Right renal pelvis (tissue), 4 donors: ENCODE measurements around the gene ESF1. TPM values are rescaled to one million over a fixed set of nuclear protein-coding genes. Genes with fewer than 3 reads are reported as not detected.

Source experiments
- DNase-seq, 4 donors: peaks; one replicate each; pipeline ENCODE4 v3.0.0-alpha.2; 2013; ENCODE audit warnings: low read depth in 4 of 4, low spot score in 3 of 4, missing footprints in 1 of 4
- polyA plus RNA-seq, 4 donors: library from polyadenylated mRNA; unstranded; fragments of 120-200 nt; gene quantifications; one replicate each; pipeline ENCODE4 v1.2.1, GENCODE V29; 2013; ENCODE audit not compliant: insufficient read length in 4 of 4

The ESF1 gene
- polyA plus RNA-seq, 4 donors = 22.4 to 30.5 (median 27.7) TPM

- DNase-seq = no peak
Observed at GRCh38 chr20:13681248-13682125, 103.2 kb downstream of the ESF1 start.

GRCh38 chr20:13678944-13679343, 105.8 kb downstream of the ESF1 start:
- DNase-seq = no peak

- DNase-seq = peak in 3 of 4 donors; percentile 10 to 33 (median 26)
Observed at GRCh38 chr20:13677241-13677640, 107.5 kb downstream of the ESF1 start.

- no peak for DNase-seq
Observed at GRCh38 chr20:13676682-13677081, 108.0 kb downstream of the ESF1 start.

- DNase-seq = no peak
Observed at GRCh38 chr20:13672690-13673089, 112.0 kb downstream of the ESF1 start.

- DNase-seq = no peak
Observed at GRCh38 chr20:13671916-13672378, 112.8 kb downstream of the ESF1 start.

- no peak for DNase-seq
Observed at GRCh38 chr20:13671512-13671911, 113.2 kb downstream of the ESF1 start.

GRCh38 chr20:13670160-13670559, 114.6 kb downstream of the ESF1 start:
- DNase-seq = no peak

- DNase-seq = no peak
Observed at GRCh38 chr20:13665709-13666395, 118.9 kb downstream of the ESF1 start.

Other genes starting within 250 kb of the ESF1 start
- 10 to 100 TPM; 14.3 to 15.0 (median 14.7) TPM for gene TASP1, start 146.0 kb downstream of the ESF1 start, polyA plus RNA-seq
- 10 to 100 TPM; 25.8 to 33.4 (median 29.1) TPM for gene NDUFAF5, start 109 bp upstream of the ESF1 start, polyA plus RNA-seq
- under 1 TPM in 1 of 4 donors, not detected in 3; 0.09 TPM for gene SEL1L2, start 205.7 kb upstream of the ESF1 start, polyA plus RNA-seq
- gene MACROD2, start 210.6 kb upstream of the ESF1 start, polyA plus RNA-seq = 10 to 100 TPM; 12.4 to 14.4 (median 13.6) TPM